HCT116 (cell line): ENCODE data around the gene FAM83E. TPM values are rescaled to one million over a fixed set of nuclear protein-coding genes. Genes with fewer than 3 reads are reported as not detected.

Experiments
- ATAC-seq: fragments of 200-7000 bp; cut with Tn5 transposase; 2 replicates; pipeline ENCODE4 v1.9.1; 2020; ENCODE audit warnings: mild to moderate bottlenecking, moderate library complexity
- BruUV-seq: library from RNA; stranded (reverse); fragments of 400-500 nt; replicated peaks from 2 replicates; lab custom pipeline; 2021; lab: Mats Ljungman, UMichigan
- CTCF ChIA-PET: fragments of 300-600 bp; sonication (Branson Sonifier 250); formaldehyde crosslinking; loops from one replicate; lab custom pipeline; 2021; ENCODE audit warnings: antibody characterized with exemption; lab: Charles Lee
- POLR2A ChIA-PET: fragments of 300-600, 350-600 bp; sonication (Branson Sonifier 250); formaldehyde crosslinking; loops from one replicate; lab custom pipeline; 2021; ENCODE audit warnings: antibody characterized with exemption; lab: Charles Lee
- RAD21 ChIA-PET, 2 experiments: fragments of 300-600 bp; sonication (Branson Sonifier 250); formaldehyde crosslinking; loops; one replicate each; lab custom pipeline; 2023; ENCODE audit warnings: low total read pairs in 2 of 2; ENCODE audit not compliant: uncharacterized antibody in 2 of 2, unreplicated experiment in 2 of 2, low non-redundant PET in 1 of 2; lab: Charles Lee
- DNase-seq: peaks from one replicate; pipeline ENCODE4 v3.0.0-alpha.2; 2010; ENCODE audit warnings: low read depth, low spot score
- H2AFZ ChIP-seq: fragments of 200-600 bp; shearing (Covaris generic), sonication (generic); 2 replicates; pipeline ENCODE4 v1.6.1; 2017; ENCODE audit warnings: low read depth, mixed run types, mixed read lengths, antibody characterized with exemption, low read length; ENCODE audit not compliant: poor library complexity, severe bottlenecking
- H3K27ac ChIP-seq: 2 replicates; pipeline ENCODE4 v1.5.1; 2012; ENCODE audit warnings: low read depth, low read length
- H3K27me3 ChIP-seq: fragments of 200-600 bp; sonication (generic); 2 replicates; pipeline ENCODE4 v1.6.1; 2016; ENCODE audit warnings: mixed run types, low read length, mixed read lengths; ENCODE audit not compliant: insufficient read depth
- H3K36me3 ChIP-seq, 2 experiments: fragments of 200-500 bp in 1 of 2; fragments of 200-600 bp in 1 of 2; sonication (Bioruptor generic) in 1 of 2; sonication (generic) in 1 of 2; 2 replicates each; pipeline versions ENCODE4 v1.5.1 to v1.6.1; 2014 to 2016; ENCODE audit warnings: low read length in 2 of 2, inconsistent platforms in 1 of 2, mixed read lengths in 1 of 2, mixed run types in 1 of 2; ENCODE audit not compliant: insufficient read depth in 2 of 2, control insufficient read depth in 1 of 2
- H3K4me1 ChIP-seq, 2 experiments: fragments of 200-600 bp in 1 of 2; sonication (generic) in 1 of 2; 2 replicates each; pipeline versions ENCODE4 v1.5.1 to v1.6.1; 2012 to 2017; ENCODE audit warnings: low read length in 2 of 2, inconsistent platforms in 1 of 2, mild to moderate bottlenecking in 1 of 2, mixed read lengths in 1 of 2, mixed run types in 1 of 2, moderate library complexity in 1 of 2; ENCODE audit not compliant: insufficient read depth in 2 of 2, control insufficient read depth in 1 of 2
- H3K4me2 ChIP-seq: fragments of 200-600 bp; sonication (generic); 2 replicates; pipeline ENCODE4 v1.6.1; 2017; ENCODE audit warnings: mixed run types, low read length, mixed read lengths
- H3K4me3 ChIP-seq, 2 experiments: fragments of 200-600 bp in 1 of 2; sonication (generic) in 1 of 2; replicated peaks in 1 of 2; 2 replicates each; pipeline ENCODE4 v1.5.1; 2011 to 2016; ENCODE audit warnings: low read length in 2 of 2, control low read depth in 1 of 2, low read depth in 1 of 2, mild to moderate bottlenecking in 1 of 2, mixed read lengths in 1 of 2, mixed run types in 1 of 2
- H3K79me2 ChIP-seq: fragments of 200-600 bp; sonication (generic); 2 replicates; pipeline ENCODE4 v1.6.1; 2017; ENCODE audit warnings: mild to moderate bottlenecking, mixed run types, low read length, moderate library complexity, mixed read lengths; ENCODE audit not compliant: insufficient read depth
- H3K9ac ChIP-seq: fragments of 200-600 bp; sonication (generic); 2 replicates; pipeline ENCODE4 v1.6.1; 2016; ENCODE audit warnings: low read length, mixed read lengths
- H3K9me2 ChIP-seq: fragments of 200-600 bp; sonication (generic), shearing (Covaris generic); 2 replicates; pipeline ENCODE4 v1.6.1; 2017; ENCODE audit warnings: mixed run types, mild to moderate bottlenecking, moderate library complexity; ENCODE audit not compliant: insufficient read depth
- H3K9me3 ChIP-seq, 2 experiments: fragments of 200-500 bp in 1 of 2; fragments of 200-600 bp in 1 of 2; sonication (Bioruptor generic) in 1 of 2; sonication (generic) in 1 of 2; 2 replicates each; pipeline ENCODE4 v1.6.1; 2014 to 2017; ENCODE audit warnings: low read length in 2 of 2, mixed read lengths in 2 of 2, inconsistent platforms in 1 of 2, low read depth in 1 of 2, mild to moderate bottlenecking in 1 of 2, mixed run types in 1 of 2, moderate library complexity in 1 of 2; ENCODE audit not compliant: control insufficient read depth in 1 of 2, insufficient read depth in 1 of 2
- H4K20me1 ChIP-seq: fragments of 200-600 bp; sonication (generic), shearing (Covaris generic); 2 replicates; pipeline ENCODE4 v1.6.1; 2017; ENCODE audit warnings: mixed run types, mild to moderate bottlenecking, moderate library complexity; ENCODE audit not compliant: insufficient read depth
- CBX3 ChIP-seq: IDR thresholded peaks from 2 replicates; pipeline ENCODE4 v1.6.1; 2012; ENCODE audit warnings: low read depth
- CEBPB ChIP-seq: IDR thresholded peaks from 2 replicates; pipeline ENCODE4 v1.6.1; 2012; ENCODE audit warnings: low read depth
- EGR1 ChIP-seq: IDR thresholded peaks from 2 replicates; pipeline ENCODE4 v1.6.1; 2012; ENCODE audit warnings: low read depth
- ELF1 ChIP-seq: IDR thresholded peaks from 2 replicates; pipeline ENCODE4 v1.6.1; 2012; ENCODE audit warnings: low read depth, borderline replicate concordance
- FOSL1 ChIP-seq: IDR thresholded peaks from 2 replicates; pipeline ENCODE4 v1.6.1; 2012; ENCODE audit warnings: low read depth
- JUND ChIP-seq: IDR thresholded peaks from 2 replicates; pipeline ENCODE4 v1.6.1; 2012
- RAD21 ChIP-seq: IDR thresholded peaks from 2 replicates; pipeline ENCODE4 v1.6.1; 2012; ENCODE audit warnings: low read depth, mild to moderate bottlenecking
- SP1 ChIP-seq: IDR thresholded peaks from 2 replicates; pipeline ENCODE4 v1.6.1; 2012; ENCODE audit warnings: low read depth
- TCF7L2 ChIP-seq: IDR thresholded peaks from 2 replicates; pipeline ENCODE4 v1.7.0; 2011; ENCODE audit warnings: borderline replicate concordance, inconsistent platforms; ENCODE audit not compliant: insufficient read depth, insufficient read length; ENCODE audit errors: extremely low read depth
- ZNF274 ChIP-seq: fragments of 200-500 bp; sonication (Bioruptor generic); IDR thresholded peaks from 2 replicates; pipeline ENCODE4 v1.6.1; 2014; ENCODE audit warnings: mild to moderate bottlenecking, low read depth, low read length, inconsistent platforms
- intact Hi-C: fragments of 100-400 bp; cut with micrococcal nuclease; formaldehyde crosslinking; loops from 2 replicates; pipeline ENCODE4 v1.10.0; 2022
- total RNA-seq: library from RNA; stranded (reverse); gene quantifications from one replicate; pipeline ENCODE4 v1.2.1, GENCODE V29; 2021; ENCODE audit not compliant: unreplicated experiment
- TF ChIP-seq, protein P1 (sequence below): IDR thresholded peaks from 2 replicates; pipeline ENCODE4 v1.6.1; 2011; ENCODE audit warnings: mild to moderate bottlenecking, low read length, moderate library complexity; ENCODE audit not compliant: insufficient replicate concordance; ENCODE audit errors: extremely low read depth

FAM83E gene
- total RNA-seq, 1 experiment from 2014 or later: 6.8 TPM

DNA sequence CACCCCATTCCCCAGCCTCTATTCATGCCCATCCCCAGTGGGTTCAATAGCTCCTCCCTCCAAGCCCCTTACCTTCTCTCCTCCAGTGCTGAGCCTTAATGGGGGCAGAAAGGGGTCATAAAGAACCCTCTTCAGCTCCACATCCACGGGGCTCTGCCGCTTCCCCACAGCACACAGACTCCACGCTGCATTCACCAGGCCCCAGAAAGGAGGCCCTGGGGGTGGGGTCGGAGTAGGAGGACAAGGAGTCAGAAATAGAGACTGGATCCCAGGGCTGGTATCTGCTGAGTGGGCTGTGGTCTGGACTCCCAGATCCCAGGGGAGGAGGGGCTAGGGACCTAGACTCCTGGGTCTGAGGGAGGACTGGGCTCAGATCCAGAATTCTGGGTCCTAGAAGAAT, 29.5 kb upstream of the FAM83E start:
- no peak for ATAC-seq
- POLR2A ChIA-PET: interaction anchor here (1.4 to 2.5 kb wide), 4 partner anchors 11 to 110 kb away, joined by 3 to 27 read pairs (median 7); partner anchors contain the start of genes FGF21, RPL18 and SPHK2
- Histone ChIP-seq H3K36me3 (no peaks in the 10 kb centered on the region), H3K4me1 (peaks cover 18 to 43% of the 10 kb centered on the region in 2 experiments), H3K4me2 (peak overlapping the region; percentile 85), H3K27me3 (no peaks in the 10 kb centered on the region), H3K27ac (peak overlapping the region; percentile 83; the same call in 1 of the 2 replicates), H3K9me2 (no peaks in the 10 kb centered on the region), H3K9me3 (no peaks in the 10 kb centered on the region), H4K20me1 (no peaks in the 10 kb centered on the region), H3K4me3 (peak overlapping the region; percentile 55 to 58), H3K9ac (0 out of 2 replicates have a peak overlapping the region, but pooled peaks have one; percentile 3), H3K79me2 (no peaks in the 10 kb centered on the region), H2AFZ (no peak overlapping the region)
- TF ChIP-seq CEBPB (no peak), ELF1 (no peak), JUND (no peak), EGR1 (no peak), CBX3 (no peak), FOSL1 (no peak), RAD21 (no peak), ZNF274 (no peak), SP1 (no peak), TCF7L2 (no peak)
- TF ChIP-seq, protein P1, sequence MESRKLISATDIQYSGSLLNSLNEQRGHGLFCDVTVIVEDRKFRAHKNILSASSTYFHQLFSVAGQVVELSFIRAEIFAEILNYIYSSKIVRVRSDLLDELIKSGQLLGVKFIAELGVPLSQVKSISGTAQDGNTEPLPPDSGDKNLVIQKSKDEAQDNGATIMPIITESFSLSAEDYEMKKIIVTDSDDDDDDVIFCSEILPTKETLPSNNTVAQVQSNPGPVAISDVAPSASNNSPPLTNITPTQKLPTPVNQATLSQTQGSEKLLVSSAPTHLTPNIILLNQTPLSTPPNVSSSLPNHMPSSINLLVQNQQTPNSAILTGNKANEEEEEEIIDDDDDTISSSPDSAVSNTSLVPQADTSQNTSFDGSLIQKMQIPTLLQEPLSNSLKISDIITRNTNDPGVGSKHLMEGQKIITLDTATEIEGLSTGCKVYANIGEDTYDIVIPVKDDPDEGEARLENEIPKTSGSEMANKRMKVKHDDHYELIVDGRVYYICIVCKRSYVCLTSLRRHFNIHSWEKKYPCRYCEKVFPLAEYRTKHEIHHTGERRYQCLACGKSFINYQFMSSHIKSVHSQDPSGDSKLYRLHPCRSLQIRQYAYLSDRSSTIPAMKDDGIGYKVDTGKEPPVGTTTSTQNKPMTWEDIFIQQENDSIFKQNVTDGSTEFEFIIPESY: no peak
- intact Hi-C loops: no loop called here
- no TSS peak for BruUV-seq
- CTCF ChIA-PET: interaction anchor here (2.4 kb wide), 1 partner anchor 16 kb away, joined by 8 read pairs; no protein-coding TSS in a partner anchor
- no peak for DNase-seq
- RAD21 ChIA-PET: no interaction called here
